DND-41 (cell line): ENCODE data around the gene S100PBP.

Experiments
- EZH2 ChIP-seq: IDR thresholded peaks from 3 replicates; pipeline ENCODE4 v1.6.1; 2012; ENCODE audit warnings: borderline replicate concordance, low read depth, mild to moderate bottlenecking, moderate library complexity, low read length, inconsistent platforms; ENCODE audit not compliant: severe bottlenecking
- TF ChIP-seq, protein P1 (sequence below): IDR thresholded peaks from 2 replicates; pipeline ENCODE4 v1.5.1; 2012; ENCODE audit warnings: borderline replicate concordance, low read length, moderate library complexity, mild to moderate bottlenecking; ENCODE audit not compliant: poor library complexity, severe bottlenecking; ENCODE audit errors: extremely low read depth

- TF ChIP-seq EZH2: no peak
- TF ChIP-seq, protein P1, sequence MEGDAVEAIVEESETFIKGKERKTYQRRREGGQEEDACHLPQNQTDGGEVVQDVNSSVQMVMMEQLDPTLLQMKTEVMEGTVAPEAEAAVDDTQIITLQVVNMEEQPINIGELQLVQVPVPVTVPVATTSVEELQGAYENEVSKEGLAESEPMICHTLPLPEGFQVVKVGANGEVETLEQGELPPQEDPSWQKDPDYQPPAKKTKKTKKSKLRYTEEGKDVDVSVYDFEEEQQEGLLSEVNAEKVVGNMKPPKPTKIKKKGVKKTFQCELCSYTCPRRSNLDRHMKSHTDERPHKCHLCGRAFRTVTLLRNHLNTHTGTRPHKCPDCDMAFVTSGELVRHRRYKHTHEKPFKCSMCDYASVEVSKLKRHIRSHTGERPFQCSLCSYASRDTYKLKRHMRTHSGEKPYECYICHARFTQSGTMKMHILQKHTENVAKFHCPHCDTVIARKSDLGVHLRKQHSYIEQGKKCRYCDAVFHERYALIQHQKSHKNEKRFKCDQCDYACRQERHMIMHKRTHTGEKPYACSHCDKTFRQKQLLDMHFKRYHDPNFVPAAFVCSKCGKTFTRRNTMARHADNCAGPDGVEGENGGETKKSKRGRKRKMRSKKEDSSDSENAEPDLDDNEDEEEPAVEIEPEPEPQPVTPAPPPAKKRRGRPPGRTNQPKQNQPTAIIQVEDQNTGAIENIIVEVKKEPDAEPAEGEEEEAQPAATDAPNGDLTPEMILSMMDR: no peak
Measured at GRCh38 chr1:32881871-32882850, 64.7 kb downstream of the S100PBP start.
